ENCODE data around the gene TPRN.

DNA sequence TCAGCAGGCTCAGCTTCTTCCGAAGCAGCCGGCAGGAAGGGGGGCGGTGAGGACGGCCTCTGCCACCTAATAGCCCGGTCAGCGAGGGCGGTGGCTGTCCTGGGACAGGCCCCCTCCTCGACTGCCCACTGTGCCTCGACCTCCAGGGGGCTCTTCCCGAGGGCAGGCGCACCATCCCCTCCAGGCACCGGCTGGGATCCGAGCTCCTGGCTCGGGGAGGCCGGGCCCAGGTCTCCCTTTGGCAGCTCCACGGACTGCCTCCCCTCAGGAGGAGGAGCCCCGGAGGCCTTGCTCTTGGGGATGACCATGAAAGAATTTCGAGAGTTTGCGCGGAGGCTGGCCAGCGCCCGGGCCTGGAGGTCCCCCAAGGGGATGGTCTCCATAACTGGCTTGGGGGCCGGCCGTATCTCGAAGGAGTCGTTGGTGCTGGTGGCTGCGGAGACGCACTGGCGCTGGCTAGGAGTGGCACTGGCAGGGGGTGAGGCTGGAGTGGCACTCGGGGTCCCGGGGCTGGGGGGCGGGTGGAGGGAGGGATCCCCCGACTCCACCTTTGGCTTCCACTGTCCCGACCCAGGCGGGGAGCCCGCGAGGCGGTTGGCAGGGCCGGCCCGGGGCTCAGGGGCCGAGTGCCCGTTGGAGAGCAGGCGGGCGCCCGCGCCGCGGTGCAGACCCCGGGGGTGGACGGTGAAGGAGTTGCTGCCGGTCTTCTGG lies 975 bp downstream of the TPRN start:
- no peak for TF ChIP-seq POLR2A (IDR thresholded peaks at IDR 0.05; ENCODE audit: low read depth, low read length)
- TF ChIP-seq, protein P1, sequence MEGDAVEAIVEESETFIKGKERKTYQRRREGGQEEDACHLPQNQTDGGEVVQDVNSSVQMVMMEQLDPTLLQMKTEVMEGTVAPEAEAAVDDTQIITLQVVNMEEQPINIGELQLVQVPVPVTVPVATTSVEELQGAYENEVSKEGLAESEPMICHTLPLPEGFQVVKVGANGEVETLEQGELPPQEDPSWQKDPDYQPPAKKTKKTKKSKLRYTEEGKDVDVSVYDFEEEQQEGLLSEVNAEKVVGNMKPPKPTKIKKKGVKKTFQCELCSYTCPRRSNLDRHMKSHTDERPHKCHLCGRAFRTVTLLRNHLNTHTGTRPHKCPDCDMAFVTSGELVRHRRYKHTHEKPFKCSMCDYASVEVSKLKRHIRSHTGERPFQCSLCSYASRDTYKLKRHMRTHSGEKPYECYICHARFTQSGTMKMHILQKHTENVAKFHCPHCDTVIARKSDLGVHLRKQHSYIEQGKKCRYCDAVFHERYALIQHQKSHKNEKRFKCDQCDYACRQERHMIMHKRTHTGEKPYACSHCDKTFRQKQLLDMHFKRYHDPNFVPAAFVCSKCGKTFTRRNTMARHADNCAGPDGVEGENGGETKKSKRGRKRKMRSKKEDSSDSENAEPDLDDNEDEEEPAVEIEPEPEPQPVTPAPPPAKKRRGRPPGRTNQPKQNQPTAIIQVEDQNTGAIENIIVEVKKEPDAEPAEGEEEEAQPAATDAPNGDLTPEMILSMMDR (conservative IDR thresholded peaks at IDR 0.05; ENCODE audit: low read depth, low read length): no peak
- no peak for TF ChIP-seq CHD1 (IDR thresholded peaks at IDR 0.05; ENCODE audit: low read depth, low read length)
- no peak for TF ChIP-seq CEBPB (IDR thresholded peaks at IDR 0.05; ENCODE audit: low read depth, low read length)
- no peak for TF ChIP-seq RCOR1 (IDR thresholded peaks at IDR 0.05; ENCODE audit: insufficient replicate concordance, low read length)
- TF ChIP-seq NFE2L2 (IDR thresholded peaks at IDR 0.05; ENCODE audit: low read depth, low read length): no peak
- TF ChIP-seq, protein P2, sequence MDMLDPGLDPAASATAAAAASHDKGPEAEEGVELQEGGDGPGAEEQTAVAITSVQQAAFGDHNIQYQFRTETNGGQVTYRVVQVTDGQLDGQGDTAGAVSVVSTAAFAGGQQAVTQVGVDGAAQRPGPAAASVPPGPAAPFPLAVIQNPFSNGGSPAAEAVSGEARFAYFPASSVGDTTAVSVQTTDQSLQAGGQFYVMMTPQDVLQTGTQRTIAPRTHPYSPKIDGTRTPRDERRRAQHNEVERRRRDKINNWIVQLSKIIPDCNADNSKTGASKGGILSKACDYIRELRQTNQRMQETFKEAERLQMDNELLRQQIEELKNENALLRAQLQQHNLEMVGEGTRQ (IDR thresholded peaks at IDR 0.05; ENCODE audit: low read depth, low read length): no peak
